Liver (tissue), 3 donors: ENCODE data around the gene ALPP.

Experiments
- CTCF ChIP-seq: fragments of 150-350 bp; IDR thresholded peaks from 2 replicates; pipeline ENCODE4 v1.5.1; 2017; ENCODE audit warnings: improper control_type of control experiment, low read depth, low read length; ENCODE audit not compliant: missing input control
- GABPA ChIP-seq, 2 donors: IDR thresholded peaks in 1 of 2; conservative IDR thresholded peaks in 1 of 2; 2 replicates each; pipeline ENCODE4 v1.6.1; 2016; ENCODE audit warnings: antibody characterized with exemption in 2 of 2, mild to moderate bottlenecking in 1 of 2, moderate library complexity in 1 of 2
- JUND ChIP-seq, 2 donors: IDR thresholded peaks; 2 replicates each; pipeline ENCODE4 v1.6.1; 2016; ENCODE audit warnings: antibody characterized with exemption in 2 of 2
- MAX ChIP-seq: IDR thresholded peaks from 2 replicates; pipeline ENCODE4 v1.6.1; 2016; ENCODE audit warnings: antibody characterized with exemption
- RAD21 ChIP-seq, 2 donors: IDR thresholded peaks; 2 replicates each; pipeline ENCODE4 v1.6.1; 2016; ENCODE audit warnings: antibody characterized with exemption in 2 of 2, mild to moderate bottlenecking in 2 of 2
- REST ChIP-seq: IDR thresholded peaks from 2 replicates; pipeline ENCODE4 v1.6.1; 2016; ENCODE audit warnings: antibody characterized with exemption, mild to moderate bottlenecking
- RXRA ChIP-seq, 2 donors: IDR thresholded peaks; 2 replicates each; pipeline ENCODE4 v1.6.1; 2017 to 2018; ENCODE audit warnings: antibody characterized with exemption in 2 of 2, mild to moderate bottlenecking in 1 of 2
- SP1 ChIP-seq: IDR thresholded peaks from 2 replicates; pipeline ENCODE4 v1.6.1; 2018; ENCODE audit warnings: antibody characterized with exemption, mild to moderate bottlenecking
- donor health status: healthy.
- donor health status: healthy.

GRCh38 chr2:232420073-232420454 lies 41.5 kb downstream of the ALPP start:
- TF ChIP-seq REST (no peak), JUND (IDR thresholded peaks at IDR 0.05) (no peak), CTCF (no peak), RXRA (IDR thresholded peaks at IDR 0.05) (no peak), SP1 (no peak), MAX (no peak), GABPA (IDR thresholded peaks at IDR 0.05 in 1 of 2, conservative IDR thresholded peaks at IDR 0.05 in 1 of 2) (no peak), RAD21 (IDR thresholded peaks at IDR 0.05) (no peak)
